Measurements from ENCODE around the gene CHPF.

DNA sequence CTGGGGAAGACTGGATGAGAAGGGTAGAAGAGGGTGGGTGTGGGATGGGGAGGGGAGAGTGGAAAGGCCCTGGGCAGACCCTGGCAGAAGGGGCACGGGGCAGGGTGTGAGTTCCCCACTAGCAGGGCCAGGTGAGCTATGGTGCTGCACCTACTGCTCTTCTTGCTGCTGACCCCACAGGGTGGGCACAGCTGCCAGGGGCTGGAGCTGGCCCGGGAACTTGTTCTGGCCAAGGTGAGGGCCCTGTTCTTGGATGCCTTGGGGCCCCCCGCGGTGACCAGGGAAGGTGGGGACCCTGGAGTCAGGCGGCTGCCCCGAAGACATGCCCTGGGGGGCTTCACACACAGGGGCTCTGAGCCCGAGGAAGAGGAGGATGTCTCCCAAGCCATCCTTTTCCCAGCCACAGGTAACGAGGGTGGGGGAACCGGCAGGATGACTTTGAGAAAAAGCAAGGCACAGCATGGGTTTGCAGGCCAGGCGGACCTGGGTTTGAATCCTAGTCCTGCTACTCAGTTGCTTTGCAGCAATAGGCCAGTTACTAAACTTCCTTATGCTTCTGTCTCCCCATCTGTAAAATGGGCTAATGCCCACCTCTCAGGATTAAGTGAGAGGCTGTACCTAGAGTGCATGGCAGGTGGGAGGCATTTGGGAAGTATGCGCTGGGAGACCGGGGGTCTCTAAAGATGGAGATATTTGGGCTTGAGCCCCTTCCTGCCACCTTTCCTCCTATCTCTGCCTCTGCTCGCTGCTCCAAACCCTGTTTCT, 28.8 kb upstream of the CHPF start, which contains the start of gene INHA:
- no peak for TF ChIP-seq POLR2A (IDR thresholded peaks at IDR 0.05)
- TF ChIP-seq CTCF (IDR thresholded peaks at IDR 0.05), result no peak

Measured in body of pancreas (tissue), 4 donors.